HG02798 (cell line): ENCODE results near the gene NTNG1.
"Not testable (repeated sequence)": the region's sequence is repeated elsewhere in the genome, so short reads cannot be mapped to it uniquely, and the experiment has no call there.

Experiments
- ATAC-seq: cut with Tn5 transposase; IDR thresholded peaks from one replicate; pipeline ENCODE4 v1.9.1; 2021; ENCODE audit warnings: mild to moderate bottlenecking; ENCODE audit not compliant: unreplicated experiment, poor library complexity

Gene NTNG1

GRCh38 chr1:107194380-107194779 lies 53.5 kb downstream of the NTNG1 start:
- ATAC-seq: no peak

GRCh38 chr1:107195476-107195875 lies 54.6 kb downstream of the NTNG1 start:
- ATAC-seq: no peak

GRCh38 chr1:107196973-107197562 lies 56.2 kb downstream of the NTNG1 start:
- ATAC-seq: peak; percentile 92

- no peak for ATAC-seq
Observed at GRCh38 chr1:107198561-107198960, 57.7 kb downstream of the NTNG1 start.

- ATAC-seq: no peak
Observed at GRCh38 chr1:107200631-107201030, 59.8 kb downstream of the NTNG1 start.

- no peak for ATAC-seq
Observed at GRCh38 chr1:107202007-107202406, 61.2 kb downstream of the NTNG1 start.

GRCh38 chr1:107213225-107213624 lies 72.4 kb downstream of the NTNG1 start:
- no peak for ATAC-seq

GRCh38 chr1:107220036-107220435 lies 79.2 kb downstream of the NTNG1 start:
- ATAC-seq: no peak

- ATAC-seq: no peak
Observed at GRCh38 chr1:107225706-107226105, 84.9 kb downstream of the NTNG1 start.

GRCh38 chr1:107228704-107229371 lies 88.0 kb downstream of the NTNG1 start:
- ATAC-seq: no peak

- ATAC-seq: no peak
Observed at GRCh38 chr1:107229711-107230110, 88.9 kb downstream of the NTNG1 start.

- no peak for ATAC-seq
Observed at GRCh38 chr1:107230121-107230520, 89.3 kb downstream of the NTNG1 start.

- ATAC-seq: no peak
Observed at GRCh38 chr1:107231291-107231690, 90.5 kb downstream of the NTNG1 start.

- no peak for ATAC-seq
Observed at GRCh38 chr1:107232426-107232825, 91.6 kb downstream of the NTNG1 start.

GRCh38 chr1:107236760-107237159 lies 95.9 kb downstream of the NTNG1 start:
- ATAC-seq: not testable (repeated sequence)

- ATAC-seq: no peak
Observed at GRCh38 chr1:107243461-107243860, 102.6 kb downstream of the NTNG1 start.

GRCh38 chr1:107244709-107245500 lies 104.1 kb downstream of the NTNG1 start:
- ATAC-seq: no peak

- ATAC-seq: no peak
Observed at GRCh38 chr1:107246775-107247345, 106.0 kb downstream of the NTNG1 start.

- no peak for ATAC-seq
Observed at GRCh38 chr1:107247679-107248078, 106.8 kb downstream of the NTNG1 start.

GRCh38 chr1:107250169-107250568 lies 109.3 kb downstream of the NTNG1 start:
- ATAC-seq: no peak

GRCh38 chr1:107251083-107251482 lies 110.2 kb downstream of the NTNG1 start:
- no peak for ATAC-seq
